GM18867 (cell line): Measurements from ENCODE around the gene C1QTNF4.
"Not testable (repeated sequence)": the region's sequence is repeated elsewhere in the genome, so short reads cannot be mapped to it uniquely, and the experiment has no call there.

Experiments
- ATAC-seq: cut with Tn5 transposase; IDR thresholded peaks from one replicate; pipeline ENCODE4 v1.9.1; 2021; ENCODE audit warnings: mild to moderate bottlenecking, moderate library complexity; ENCODE audit not compliant: unreplicated experiment

Gene C1QTNF4

GRCh38 chr11:47593934-47594855, at the start of gene C1QTNF4:
Gene C1QTNF4, minus strand, starts transcription at chr11:47594411. Its CDS starts 3,601 bp downstream, at chr11:47590810.
- ATAC-seq, result no peak

- ATAC-seq, result peak; percentile 89
These were observed 48.1 kb upstream of the C1QTNF4 start, which contains the start of gene MTCH2 for GRCh38 chr11:47642099-47642855. Gene MTCH2, minus strand, starts transcription at chr11:47642559. Its CDS starts 94 bp downstream, at chr11:47642465.

- ATAC-seq, result no peak
These were observed 47.4 kb upstream of the C1QTNF4 start for GRCh38 chr11:47641600-47642098.

GRCh38 chr11:47640506-47640905, 46.3 kb upstream of the C1QTNF4 start:
- ATAC-seq, result not testable (repeated sequence)

GRCh38 chr11:47636331-47636730, 42.1 kb upstream of the C1QTNF4 start:
- ATAC-seq, result not testable (repeated sequence)

GRCh38 chr11:47631473-47631872, 37.3 kb upstream of the C1QTNF4 start:
- ATAC-seq, result no peak

GRCh38 chr11:47628026-47628425, 33.8 kb upstream of the C1QTNF4 start:
- ATAC-seq, result no peak

GRCh38 chr11:47626234-47626633, 32.0 kb upstream of the C1QTNF4 start:
- no peak for ATAC-seq

- no peak for ATAC-seq
These were observed 26.7 kb upstream of the C1QTNF4 start for GRCh38 chr11:47620836-47621378.

- ATAC-seq, result no peak
These were observed 23.2 kb upstream of the C1QTNF4 start for GRCh38 chr11:47617417-47617809.

GRCh38 chr11:47616726-47617416, 22.7 kb upstream of the C1QTNF4 start:
- no peak for ATAC-seq

- no peak for ATAC-seq
These were observed 21.0 kb upstream of the C1QTNF4 start for GRCh38 chr11:47615249-47615648.

GRCh38 chr11:47611348-47611794, 17.2 kb upstream of the C1QTNF4 start:
- ATAC-seq, result peak; percentile 60

GRCh38 chr11:47609675-47610074, 15.5 kb upstream of the C1QTNF4 start:
- ATAC-seq, result no peak

GRCh38 chr11:47607380-47607779, 13.2 kb upstream of the C1QTNF4 start:
- no peak for ATAC-seq

- ATAC-seq, result no peak
These were observed 12.5 kb upstream of the C1QTNF4 start for GRCh38 chr11:47606731-47607130.

- ATAC-seq, result no peak
These were observed 11.7 kb upstream of the C1QTNF4 start for GRCh38 chr11:47605921-47606320.

- no peak for ATAC-seq
These were observed 9.1 kb upstream of the C1QTNF4 start for GRCh38 chr11:47603295-47603694.

GRCh38 chr11:47599902-47600301, 5.7 kb upstream of the C1QTNF4 start:
- no peak for ATAC-seq

- no peak for ATAC-seq
These were observed 1.8 kb upstream of the C1QTNF4 start for GRCh38 chr11:47595967-47596366.

GRCh38 chr11:47595029-47595428, 818 bp upstream of the C1QTNF4 start:
- no peak for ATAC-seq
